D721Med (cell line): ENCODE results near the gene TBPL1.
"Not testable (repeated sequence)": the region's sequence is repeated elsewhere in the genome, so short reads cannot be mapped to it uniquely, and the experiment has no call there.

ENCODE experiments used
- DNase-seq: peaks from one replicate; pipeline ENCODE4 v3.0.0; 2011; ENCODE audit warnings: low spot score; ENCODE audit not compliant: insufficient read length
- FAIRE-seq: peaks from 2 replicates; lab custom pipeline; 2011; peaks lifted over from hg19 to GRCh38; lab: Jason Lieb, UNC
- TF ChIP-seq, protein P1 (sequence below): IDR thresholded peaks from 2 replicates; pipeline ENCODE4 v1.5.1; 2012; ENCODE audit warnings: mild to moderate bottlenecking, control low read depth; ENCODE audit not compliant: insufficient read depth; ENCODE audit errors: missing control alignments

The TBPL1 gene

DNA sequence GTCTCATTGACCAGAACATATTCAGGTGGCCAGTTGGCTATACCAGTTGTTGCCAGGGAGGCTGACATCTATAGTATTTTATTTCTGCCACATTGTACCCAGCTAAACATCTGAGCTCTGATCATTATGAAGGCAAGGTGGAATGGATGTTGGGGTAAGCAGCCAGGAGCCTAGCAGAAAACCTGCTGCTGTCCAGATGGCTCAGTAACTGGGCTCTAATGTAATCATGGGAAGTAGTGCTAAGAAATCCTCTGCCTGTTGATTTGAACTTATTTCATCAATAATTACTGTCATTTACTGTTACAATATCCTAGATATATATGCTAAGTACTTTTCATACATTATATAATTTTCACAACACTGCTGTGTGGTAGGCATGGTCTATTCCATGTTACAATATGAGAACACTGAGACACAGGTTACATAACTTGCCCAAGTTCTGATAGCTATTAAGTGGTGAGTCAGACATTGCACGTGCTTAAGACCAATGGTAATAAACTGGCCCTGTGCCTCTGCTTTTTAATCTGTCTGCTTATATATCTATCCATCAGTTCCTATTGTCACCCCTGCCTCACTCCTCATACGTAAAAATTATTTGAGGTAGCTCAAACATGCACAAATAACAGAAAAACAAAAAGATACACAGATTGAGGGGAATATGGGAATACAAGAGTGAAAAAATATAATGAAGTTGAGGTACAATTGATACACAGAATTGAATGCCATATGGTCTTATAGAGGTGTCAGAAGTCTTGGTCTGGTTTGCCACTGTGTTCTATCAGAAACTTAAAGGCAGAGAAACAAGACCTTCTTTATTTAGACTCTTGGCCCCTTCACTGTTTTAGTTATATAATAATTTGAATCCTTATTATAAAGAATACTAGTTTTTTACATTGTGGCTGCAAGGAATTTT, 25.2 kb downstream of the TBPL1 start:
- peak; percentile 48 for FAIRE-seq
- DNase-seq = no peak
- TF ChIP-seq, protein P1, sequence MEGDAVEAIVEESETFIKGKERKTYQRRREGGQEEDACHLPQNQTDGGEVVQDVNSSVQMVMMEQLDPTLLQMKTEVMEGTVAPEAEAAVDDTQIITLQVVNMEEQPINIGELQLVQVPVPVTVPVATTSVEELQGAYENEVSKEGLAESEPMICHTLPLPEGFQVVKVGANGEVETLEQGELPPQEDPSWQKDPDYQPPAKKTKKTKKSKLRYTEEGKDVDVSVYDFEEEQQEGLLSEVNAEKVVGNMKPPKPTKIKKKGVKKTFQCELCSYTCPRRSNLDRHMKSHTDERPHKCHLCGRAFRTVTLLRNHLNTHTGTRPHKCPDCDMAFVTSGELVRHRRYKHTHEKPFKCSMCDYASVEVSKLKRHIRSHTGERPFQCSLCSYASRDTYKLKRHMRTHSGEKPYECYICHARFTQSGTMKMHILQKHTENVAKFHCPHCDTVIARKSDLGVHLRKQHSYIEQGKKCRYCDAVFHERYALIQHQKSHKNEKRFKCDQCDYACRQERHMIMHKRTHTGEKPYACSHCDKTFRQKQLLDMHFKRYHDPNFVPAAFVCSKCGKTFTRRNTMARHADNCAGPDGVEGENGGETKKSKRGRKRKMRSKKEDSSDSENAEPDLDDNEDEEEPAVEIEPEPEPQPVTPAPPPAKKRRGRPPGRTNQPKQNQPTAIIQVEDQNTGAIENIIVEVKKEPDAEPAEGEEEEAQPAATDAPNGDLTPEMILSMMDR = no peak

DNA sequence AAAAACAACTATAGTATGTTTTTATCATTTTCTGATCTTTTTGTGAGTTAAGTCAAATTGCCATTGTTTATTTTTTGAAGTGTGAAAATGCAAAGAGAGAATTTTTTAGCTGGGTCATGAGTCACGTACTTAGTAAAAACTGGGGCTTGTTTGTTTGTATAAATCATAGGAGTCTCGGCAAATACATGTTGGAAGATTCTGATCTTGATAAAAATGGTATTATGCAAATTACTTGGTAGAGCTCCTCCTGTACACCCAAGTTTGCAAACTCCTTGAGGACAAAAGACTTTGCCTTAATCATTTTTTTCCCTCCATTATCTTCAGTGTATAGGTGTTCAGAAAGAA, 25.8 kb downstream of the TBPL1 start:
- DNase-seq = no peak
- TF ChIP-seq, protein P1 = no peak
- no peak for FAIRE-seq

DNA sequence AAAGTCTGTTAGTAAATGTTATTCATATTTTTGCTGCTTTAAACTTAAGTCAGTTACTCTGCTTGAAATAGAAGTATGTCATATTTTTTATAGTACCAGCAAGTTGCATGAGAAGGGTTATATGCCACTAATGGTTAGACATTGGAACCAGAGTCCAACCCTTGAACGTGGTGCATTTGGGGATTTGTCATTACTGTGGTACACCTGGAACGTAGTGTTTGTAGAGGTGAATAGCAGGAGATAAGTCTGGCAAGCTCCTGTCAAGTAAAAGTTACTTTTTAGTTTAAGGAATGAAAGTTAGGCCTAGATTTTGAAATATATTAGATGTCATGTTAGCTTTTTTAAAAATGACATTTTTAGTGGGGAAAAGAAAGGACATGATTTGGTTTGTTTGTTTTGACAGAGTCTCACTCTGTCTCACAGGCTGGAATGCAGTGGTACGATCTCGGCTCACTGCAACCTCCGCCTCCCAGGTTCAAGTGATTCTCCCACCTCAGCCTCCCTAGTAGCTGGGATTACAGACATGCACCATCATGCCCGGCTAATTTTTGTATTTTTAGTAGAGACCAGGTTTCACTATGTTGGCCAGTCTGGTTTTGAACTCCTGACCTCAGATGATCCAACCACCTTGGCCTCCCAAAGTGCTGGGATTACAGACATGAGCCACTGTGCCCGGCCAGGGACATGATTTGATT, 26.4 kb downstream of the TBPL1 start:
- FAIRE-seq, DNase-seq: not testable (repeated sequence)

DNA sequence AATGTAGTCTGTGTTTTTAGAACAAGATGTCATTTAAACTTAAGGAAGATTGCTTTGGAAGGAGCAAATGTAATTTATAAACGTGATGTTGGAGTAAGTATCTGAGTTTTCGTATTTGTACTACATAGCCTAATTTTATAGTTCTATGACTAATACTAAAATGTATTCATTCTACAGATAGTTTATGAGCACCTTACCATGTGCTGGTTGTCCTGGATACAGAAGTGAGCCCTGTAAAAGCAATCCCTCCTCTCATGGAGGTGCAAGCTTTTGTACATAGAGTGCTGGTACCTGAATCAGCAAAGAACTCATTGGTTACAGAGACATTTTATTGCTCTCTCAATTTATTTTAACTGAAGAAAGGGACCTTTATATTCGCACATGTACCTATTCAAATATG, 27.1 kb downstream of the TBPL1 start:
- TF ChIP-seq, protein P1 = no peak
- DNase-seq (no peak), FAIRE-seq (no peak)

DNA sequence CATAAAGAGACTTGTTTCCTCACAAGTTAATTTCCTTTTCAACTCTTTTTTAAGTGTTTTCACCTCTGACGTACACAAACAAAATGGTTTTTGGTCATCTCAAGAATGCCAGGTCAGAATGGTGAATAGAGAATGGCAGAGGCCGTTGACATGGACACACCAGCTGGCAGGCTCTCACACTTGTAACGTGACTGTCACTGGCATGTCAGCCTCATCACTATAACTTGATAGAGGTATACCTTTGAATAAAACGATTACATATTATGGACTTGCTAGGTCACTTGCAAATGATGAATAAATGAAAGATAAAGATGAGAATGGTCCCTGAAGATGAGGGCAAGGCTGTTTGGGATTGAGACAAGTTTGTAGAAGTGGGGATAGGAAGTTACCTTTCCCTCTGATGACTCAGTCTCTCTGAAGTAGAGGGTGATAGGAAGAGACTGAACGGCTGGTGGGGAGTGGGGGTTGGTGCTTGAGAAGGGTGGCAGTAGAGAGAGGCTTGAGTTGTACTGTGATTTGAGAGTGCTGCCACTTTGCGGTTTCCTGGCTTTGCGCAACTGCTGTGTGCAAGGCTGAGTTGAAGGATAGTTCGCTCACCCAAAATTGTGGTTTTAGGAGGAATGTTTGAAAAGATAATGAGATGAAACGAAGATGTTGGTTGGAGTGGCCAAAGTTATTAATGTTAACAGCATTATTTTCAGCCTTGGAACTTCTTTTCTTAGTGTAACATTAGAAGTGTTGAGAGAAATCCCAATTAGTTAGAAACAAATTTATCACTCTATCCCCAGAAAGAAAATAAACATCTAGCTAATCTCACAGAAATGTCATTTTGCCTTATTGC, 30.3 kb downstream of the TBPL1 start:
- TF ChIP-seq, protein P1 = no peak
- no peak for FAIRE-seq

DNA sequence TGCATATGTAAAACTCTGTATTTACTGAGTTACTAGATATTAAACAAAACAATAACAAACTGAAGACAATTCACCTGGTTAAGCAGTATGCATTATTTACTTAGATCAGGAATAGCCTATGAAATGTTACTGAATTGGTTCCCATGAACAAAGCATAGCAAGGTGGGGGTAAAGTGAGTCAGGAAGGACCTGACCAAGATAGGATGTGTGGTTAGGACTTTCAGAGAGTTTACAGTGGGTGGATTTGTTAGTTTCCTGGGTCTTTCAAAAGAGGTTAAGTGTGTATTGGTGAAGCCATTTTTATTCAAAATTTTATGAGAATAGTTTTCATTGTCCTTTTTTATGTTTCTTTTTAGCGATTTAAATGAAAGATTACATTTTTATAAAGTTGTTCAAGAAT, 32.9 kb downstream of the TBPL1 start:
- TF ChIP-seq, protein P1 = no peak
- no peak for DNase-seq
- FAIRE-seq = no peak

More for the DNA sequence above, 30.3 kb downstream of the TBPL1 start:
- no peak for DNase-seq

DNA sequence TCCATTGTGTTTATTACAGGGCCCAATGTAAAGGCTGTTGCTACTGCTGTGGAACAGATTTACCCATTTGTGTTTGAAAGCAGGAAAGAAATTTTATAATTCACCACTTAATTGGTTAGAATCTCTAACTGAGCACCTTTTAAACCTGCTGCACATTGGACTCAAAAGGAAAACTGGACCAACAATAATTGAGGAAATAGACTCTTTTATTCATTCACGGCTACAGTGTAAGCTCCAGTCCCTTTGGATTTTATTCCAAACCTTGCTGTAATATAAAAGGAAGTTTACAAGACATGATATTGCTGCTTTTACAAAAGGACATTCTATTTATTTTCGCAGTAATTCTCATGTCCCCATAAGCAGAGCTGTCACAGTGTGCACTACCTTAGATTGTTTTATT, 33.9 kb downstream of the TBPL1 start:
- TF ChIP-seq, protein P1 = no peak
- FAIRE-seq (no peak), DNase-seq (no peak)
